Right lobe of liver (tissue), 4 donors: ENCODE results near the gene FMO3.

Experiments
- POLR2A ChIP-seq: fragments of 450-650 bp; IDR thresholded peaks from one replicate; pipeline ENCODE4 v1.6.1; 2017; ENCODE audit warnings: antibody characterized with exemption, mild to moderate bottlenecking
- TF ChIP-seq, protein P1 (sequence below), 4 donors: fragments of 200-600 bp in 3 of 4; fragments of 450-650 bp in 1 of 4; IDR thresholded peaks; one replicate each; pipeline versions ENCODE4 v1.5.1 to v1.8.0; 2016 to 2022; ENCODE audit warnings: antibody characterized with exemption in 4 of 4, mild to moderate bottlenecking in 2 of 4
- donor health status: DM: no; HTN: no; CAD: no.
- donor health status: DM: no; HTN: no; CAD: no.
- donor health status: DM: no; HTN: yes; CAD: no.

DNA sequence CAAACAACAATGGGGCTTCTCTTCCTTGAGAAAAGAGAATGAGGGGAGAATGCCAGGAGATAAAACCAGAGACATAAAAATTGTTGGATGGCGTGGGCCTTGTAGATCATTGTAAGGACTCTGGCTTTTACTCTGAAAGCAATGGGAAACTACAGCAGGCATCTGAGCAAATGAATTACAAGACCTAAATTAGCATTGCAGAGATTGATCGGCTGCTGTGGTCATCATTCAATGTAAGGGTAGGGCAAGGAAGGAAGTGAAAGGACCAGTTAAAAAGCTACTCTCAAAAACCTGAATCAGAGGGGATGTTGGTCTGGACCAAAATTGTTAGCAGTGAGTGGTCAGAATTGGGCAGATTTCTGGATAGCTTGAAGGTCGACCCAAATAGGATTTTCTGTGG lies 21.4 kb downstream of the FMO3 start:
- TF ChIP-seq, protein P1, sequence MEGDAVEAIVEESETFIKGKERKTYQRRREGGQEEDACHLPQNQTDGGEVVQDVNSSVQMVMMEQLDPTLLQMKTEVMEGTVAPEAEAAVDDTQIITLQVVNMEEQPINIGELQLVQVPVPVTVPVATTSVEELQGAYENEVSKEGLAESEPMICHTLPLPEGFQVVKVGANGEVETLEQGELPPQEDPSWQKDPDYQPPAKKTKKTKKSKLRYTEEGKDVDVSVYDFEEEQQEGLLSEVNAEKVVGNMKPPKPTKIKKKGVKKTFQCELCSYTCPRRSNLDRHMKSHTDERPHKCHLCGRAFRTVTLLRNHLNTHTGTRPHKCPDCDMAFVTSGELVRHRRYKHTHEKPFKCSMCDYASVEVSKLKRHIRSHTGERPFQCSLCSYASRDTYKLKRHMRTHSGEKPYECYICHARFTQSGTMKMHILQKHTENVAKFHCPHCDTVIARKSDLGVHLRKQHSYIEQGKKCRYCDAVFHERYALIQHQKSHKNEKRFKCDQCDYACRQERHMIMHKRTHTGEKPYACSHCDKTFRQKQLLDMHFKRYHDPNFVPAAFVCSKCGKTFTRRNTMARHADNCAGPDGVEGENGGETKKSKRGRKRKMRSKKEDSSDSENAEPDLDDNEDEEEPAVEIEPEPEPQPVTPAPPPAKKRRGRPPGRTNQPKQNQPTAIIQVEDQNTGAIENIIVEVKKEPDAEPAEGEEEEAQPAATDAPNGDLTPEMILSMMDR (IDR thresholded peaks at IDR 0.05): no peak
- no peak for TF ChIP-seq POLR2A
